Measurements from ENCODE around the gene EHD1. TPM values are rescaled to one million over a fixed set of nuclear protein-coding genes. Genes with fewer than 3 reads are reported as not detected.

EHD1 gene
- total and polyA plus RNA-seq, 10 donors: 51.9 to 337 (median 162) TPM

- H3K4me1 ChIP-seq: peaks cover 11 to 42% (median 32%) of the 10 kb centered on the region in 6 donors
- peaks cover 0 to 30% (median 12%) of the 10 kb centered on the region in 6 donors for H3K36me3 ChIP-seq
- TF ChIP-seq POLR2A (IDR thresholded peaks at IDR 0.05) (peak in 2 of 3 donors; percentile 63 to 64), POLR2AphosphoS5 (IDR thresholded peaks at IDR 0.05) (peak; percentile 94 to 96 (median 95))
- TF ChIP-seq, protein P1, sequence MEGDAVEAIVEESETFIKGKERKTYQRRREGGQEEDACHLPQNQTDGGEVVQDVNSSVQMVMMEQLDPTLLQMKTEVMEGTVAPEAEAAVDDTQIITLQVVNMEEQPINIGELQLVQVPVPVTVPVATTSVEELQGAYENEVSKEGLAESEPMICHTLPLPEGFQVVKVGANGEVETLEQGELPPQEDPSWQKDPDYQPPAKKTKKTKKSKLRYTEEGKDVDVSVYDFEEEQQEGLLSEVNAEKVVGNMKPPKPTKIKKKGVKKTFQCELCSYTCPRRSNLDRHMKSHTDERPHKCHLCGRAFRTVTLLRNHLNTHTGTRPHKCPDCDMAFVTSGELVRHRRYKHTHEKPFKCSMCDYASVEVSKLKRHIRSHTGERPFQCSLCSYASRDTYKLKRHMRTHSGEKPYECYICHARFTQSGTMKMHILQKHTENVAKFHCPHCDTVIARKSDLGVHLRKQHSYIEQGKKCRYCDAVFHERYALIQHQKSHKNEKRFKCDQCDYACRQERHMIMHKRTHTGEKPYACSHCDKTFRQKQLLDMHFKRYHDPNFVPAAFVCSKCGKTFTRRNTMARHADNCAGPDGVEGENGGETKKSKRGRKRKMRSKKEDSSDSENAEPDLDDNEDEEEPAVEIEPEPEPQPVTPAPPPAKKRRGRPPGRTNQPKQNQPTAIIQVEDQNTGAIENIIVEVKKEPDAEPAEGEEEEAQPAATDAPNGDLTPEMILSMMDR (IDR thresholded peaks at IDR 0.05 in 8 of 11, conservative IDR thresholded peaks at IDR 0.05 in 3 of 11): peak in 4 of 11 experiments; percentile 15 to 27 (median 18)
- peak within 1 kb of the TSS; percentile 85 to 97 (median 90) for H3K27ac ChIP-seq
- 1 to 2% (median 2%) methylated on average over 36 to 47 of the region's 47 CpGs for WGBS, 5 donors
- intact Hi-C loops (cut with DNase I; ENCODE audit: low total_unique reads): no loop called here
- DNase-seq: peak; percentile 98
- H3K27me3 ChIP-seq (replicated peaks in 1 of 7): no peaks in the 10 kb centered on the region
- H3K9me3 ChIP-seq: no peaks in the 10 kb centered on the region
- peak within 1 kb of the TSS; percentile 70 to 99 (median 89) for H3K4me3 ChIP-seq
Observed at GRCh38 chr11:64923944-64924909, 45.8 kb upstream of the EHD1 start, which contains the start of gene PPP2R5B. TSS of gene PPP2R5B (plus strand) at chr11:64924689. CDS start at chr11:64925735, 1,046 bp downstream.

GRCh38 chr11:64923151-64923661 is 44.8 kb upstream of the EHD1 start:
- H3K4me3 ChIP-seq: peak overlapping the region in 1 of 8 donors; percentile 88
- H3K9me3 ChIP-seq: no peaks in the 10 kb centered on the region
- intact Hi-C loops (cut with DNase I; ENCODE audit: low total_unique reads): no loop called here
- H3K27me3 ChIP-seq (replicated peaks in 1 of 7): no peaks in the 10 kb centered on the region
- H3K36me3 ChIP-seq: peaks cover 0 to 20% (median 4%) of the 10 kb centered on the region in 6 donors
- peak overlapping the region in 6 of 8 donors; percentile 85 to 97 (median 92) for H3K27ac ChIP-seq
- WGBS, 5 donors: 87 to 97% (median 92%) methylated on average over 7 to 11 of the region's 11 CpGs
- peaks cover 13 to 52% (median 37%) of the 10 kb centered on the region in 6 donors for H3K4me1 ChIP-seq
- no peak for TF ChIP-seq POLR2A (IDR thresholded peaks at IDR 0.05)
- TF ChIP-seq, protein P1 (IDR thresholded peaks at IDR 0.05 in 8 of 11, conservative IDR thresholded peaks at IDR 0.05 in 3 of 11): no peak
- TF ChIP-seq POLR2AphosphoS5 (IDR thresholded peaks at IDR 0.05): no peak
- peak; percentile 82 for DNase-seq

DNA sequence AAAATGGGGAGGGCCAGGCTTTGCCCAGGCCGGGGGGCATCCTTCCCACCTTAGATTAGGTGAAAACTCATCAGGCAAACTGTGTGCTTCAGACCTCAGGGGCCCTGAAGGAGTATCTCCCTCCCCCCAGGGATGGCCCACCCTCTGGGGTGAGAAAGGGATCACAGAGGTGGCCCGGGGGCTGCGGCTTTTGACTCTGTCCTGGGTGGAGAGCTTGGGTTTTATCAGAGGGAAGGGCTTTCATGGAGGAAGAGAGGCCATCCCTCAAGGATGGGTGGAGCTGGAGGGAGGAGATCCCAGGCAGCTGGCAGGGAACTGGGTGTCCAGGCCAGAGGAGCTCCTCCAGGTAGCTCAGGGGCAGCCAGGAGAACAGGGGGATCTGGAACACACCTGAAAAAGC is 43.0 kb upstream of the EHD1 start:
- no peak overlapping the region for H3K4me3 ChIP-seq
- no peaks in the 10 kb centered on the region for H3K27me3 ChIP-seq (replicated peaks in 1 of 7)
- peak; percentile 60 for DNase-seq
- no peaks in the 10 kb centered on the region for H3K9me3 ChIP-seq
- H3K4me1 ChIP-seq: peaks cover 17 to 56% (median 45%) of the 10 kb centered on the region in 6 donors
- H3K36me3 ChIP-seq: peaks cover 0 to 2% (median 0%) of the 10 kb centered on the region in 6 donors
- WGBS, 5 donors: 58 to 91% (median 60%) methylated on average over 2 to 3 of the region's 3 CpGs
- TF ChIP-seq POLR2A (IDR thresholded peaks at IDR 0.05) (no peak), POLR2AphosphoS5 (IDR thresholded peaks at IDR 0.05) (no peak)
- TF ChIP-seq, protein P1 (IDR thresholded peaks at IDR 0.05 in 8 of 11, conservative IDR thresholded peaks at IDR 0.05 in 3 of 11): no peak
- intact Hi-C loops (cut with DNase I; ENCODE audit: low total_unique reads): no loop called here
- H3K27ac ChIP-seq: no peak overlapping the region
